Right cardiac atrium (tissue), 5 donors: Measurements from ENCODE around the gene P2RY12. TPM values are rescaled to one million over a fixed set of nuclear protein-coding genes. Genes with fewer than 3 reads are reported as not detected.

Experiments
- ATAC-seq, 2 donors: fragments of 200-7000 bp; cut with Tn5 transposase; one replicate each; pipeline versions ENCODE4 v1.8.0 to v1.9.1; 2020; ENCODE audit warnings: moderate library complexity in 2 of 2, mild to moderate bottlenecking in 1 of 2
- DNase-seq, 3 donors: peaks; one replicate each; pipeline ENCODE4 v3.0.0-alpha.2; 2020
- H3K27ac ChIP-seq: one replicate; pipeline ENCODE4 v1.5.1; 2013; ENCODE audit warnings: mild to moderate bottlenecking, low read length, control low read depth, moderate library complexity
- H3K27me3 ChIP-seq: one replicate; pipeline ENCODE4 v1.6.1; 2013; ENCODE audit not compliant: control insufficient read depth, insufficient read depth
- H3K4me1 ChIP-seq: one replicate; pipeline ENCODE4 v1.6.1; 2013; ENCODE audit warnings: low read length; ENCODE audit not compliant: control insufficient read depth, insufficient read depth
- H3K4me3 ChIP-seq: one replicate; pipeline ENCODE4 v1.5.1; 2013; ENCODE audit warnings: low read length, control low read depth
- H3K9me3 ChIP-seq: one replicate; pipeline ENCODE4 v1.6.1; 2013; ENCODE audit warnings: low read length; ENCODE audit not compliant: control insufficient read depth
- WGBS: extraction: QIAGEN DNeasy Blood & Tissue Kit; methylation state at CpG from one replicate; pipeline ENCODE4 v1.1.7; 2013; 5-methylcytosine and 5-hydroxymethylcytosine counted together
- intact Hi-C, 4 donors: fragments of 100-400 bp; cut with DNase I; formaldehyde crosslinking; loops; one replicate each; pipeline versions ENCODE4 v1.11.0 to v1.14.0; 2022 to 2023
- polyA plus RNA-seq: library from polyadenylated mRNA; stranded (reverse); fragments of 200-250 nt; gene quantifications from one replicate; pipeline ENCODE4 v1.2.3, GENCODE V29; 2013
- total RNA-seq, 4 donors: library from RNA; stranded (reverse); fragmentation: NEBNext Ultra II Directional; extraction: Animal tissue kit (Norgen Biotek cat#: 25700); gene quantifications; one replicate each; pipeline ENCODE4 v1.2.1, GENCODE V29; 2021
- donor health status: healthy with polysubstance abuse.
- donor health status: DM: no; HTN: yes; CAD: no.
- donor health status: DM: no; HTN: no; CAD: no.
- donor health status: DM: no; HTN: yes; CAD: no; lungs with severe emphysema.
- donor health status: DM: yes; HTN: yes; CAD: no.

P2RY12 gene
- total and polyA plus RNA-seq, 5 donors: 1.2 to 4.0 (median 1.4) TPM

- Histone ChIP-seq H3K27me3 (no peaks in the 10 kb centered on the region), H3K4me3 (no peak overlapping the region), H3K9me3 (no peaks in the 10 kb centered on the region), H3K27ac (no peak overlapping the region), H3K4me1 (no peaks in the 10 kb centered on the region)
- 84% methylated on average over 5 of the region's 5 CpGs for WGBS
- intact Hi-C loops: no loop called here
- DNase-seq: peak in 1 of 3 donors; percentile 36
- no peak for ATAC-seq
These were observed 28.4 kb upstream of the P2RY12 start for GRCh38 chr3:151412989-151413388.

- Histone ChIP-seq H3K27ac (no peak overlapping the region), H3K27me3 (no peaks in the 10 kb centered on the region), H3K9me3 (no peaks in the 10 kb centered on the region), H3K4me1 (no peaks in the 10 kb centered on the region), H3K4me3 (no peak overlapping the region)
- 83% methylated on average over 9 of the region's 9 CpGs for WGBS
- ATAC-seq (no peak), DNase-seq (no peak)
- intact Hi-C loops: no loop called here
These were observed 26.5 kb upstream of the P2RY12 start for GRCh38 chr3:151410891-151411559.

GRCh38 chr3:151407928-151408327, 23.4 kb upstream of the P2RY12 start:
- Histone ChIP-seq H3K27ac (no peak overlapping the region), H3K4me1 (no peaks in the 10 kb centered on the region), H3K27me3 (no peaks in the 10 kb centered on the region), H3K4me3 (no peak overlapping the region), H3K9me3 (no peaks in the 10 kb centered on the region)
- 97% methylated on average over 2 of the region's 2 CpGs for WGBS
- intact Hi-C loops: no loop called here
- no peak for ATAC-seq
- no peak for DNase-seq

- no peaks in the 10 kb centered on the region for H3K27me3 ChIP-seq
- no peaks in the 10 kb centered on the region for H3K9me3 ChIP-seq
- H3K4me1 ChIP-seq: no peaks in the 10 kb centered on the region
- intact Hi-C loops: no loop called here
- ATAC-seq (no peak), DNase-seq (no peak)
- no peak overlapping the region for H3K4me3 ChIP-seq
- no peak overlapping the region for H3K27ac ChIP-seq
- WGBS: 77% methylated on average over 1 of the region's 1 CpG
These were observed 19.8 kb upstream of the P2RY12 start for GRCh38 chr3:151404316-151404715.

GRCh38 chr3:151403246-151403645, 18.7 kb upstream of the P2RY12 start:
- H3K27me3 ChIP-seq: no peaks in the 10 kb centered on the region

GRCh38 chr3:151402349-151402748, 17.8 kb upstream of the P2RY12 start:
- no peak for ATAC-seq
- DNase-seq: no peak
- WGBS: 77% methylated on average over 3 of the region's 3 CpGs
- no peak overlapping the region for H3K27ac ChIP-seq
- intact Hi-C loops: no loop called here
- H3K27me3 ChIP-seq: no peaks in the 10 kb centered on the region
- H3K4me3 ChIP-seq: no peak overlapping the region
- H3K9me3 ChIP-seq: no peaks in the 10 kb centered on the region
- no peaks in the 10 kb centered on the region for H3K4me1 ChIP-seq

More at GRCh38 chr3:151403246-151403645, 18.7 kb upstream of the P2RY12 start:
- no peak for DNase-seq
- WGBS: 68% methylated on average over 2 of the region's 2 CpGs
- ATAC-seq: no peak
- H3K4me1 ChIP-seq: no peaks in the 10 kb centered on the region
- H3K9me3 ChIP-seq: no peaks in the 10 kb centered on the region
- intact Hi-C loops: no loop called here
- no peak overlapping the region for H3K27ac ChIP-seq
- H3K4me3 ChIP-seq: no peak overlapping the region

GRCh38 chr3:151400341-151400740, 15.8 kb upstream of the P2RY12 start:
- DNase-seq (no peak), ATAC-seq (no peak)
- no peak overlapping the region for H3K27ac ChIP-seq
- no peaks in the 10 kb centered on the region for H3K27me3 ChIP-seq
- 90% methylated on average over 4 of the region's 4 CpGs for WGBS
- H3K9me3 ChIP-seq: no peaks in the 10 kb centered on the region
- no peaks in the 10 kb centered on the region for H3K4me1 ChIP-seq
- intact Hi-C loops: no loop called here
- no peak overlapping the region for H3K4me3 ChIP-seq

GRCh38 chr3:151398895-151399294, 14.3 kb upstream of the P2RY12 start:
- Histone ChIP-seq H3K4me1 (no peaks in the 10 kb centered on the region), H3K27ac (no peak overlapping the region), H3K27me3 (no peaks in the 10 kb centered on the region), H3K4me3 (no peak overlapping the region), H3K9me3 (no peaks in the 10 kb centered on the region)
- no peak for DNase-seq
- no peak for ATAC-seq
- WGBS: 82% methylated on average over 5 of the region's 5 CpGs
- intact Hi-C loops: no loop called here

GRCh38 chr3:151395806-151396205, 11.3 kb upstream of the P2RY12 start:
- no peaks in the 10 kb centered on the region for H3K27me3 ChIP-seq
- H3K9me3 ChIP-seq: no peaks in the 10 kb centered on the region
- H3K4me1 ChIP-seq: no peaks in the 10 kb centered on the region
- DNase-seq (no peak), ATAC-seq (no peak)
- H3K4me3 ChIP-seq: no peak overlapping the region
- 92% methylated on average over 3 of the region's 3 CpGs for WGBS
- H3K27ac ChIP-seq: no peak overlapping the region
- intact Hi-C loops: no loop called here

- Histone ChIP-seq H3K4me1 (no peaks in the 10 kb centered on the region), H3K9me3 (no peaks in the 10 kb centered on the region), H3K27me3 (no peaks in the 10 kb centered on the region), H3K4me3 (no peak overlapping the region), H3K27ac (no peak overlapping the region)
- intact Hi-C loops: no loop called here
- whole genome bisulfite sequencing: 90% methylated on average over 8 of the region's 8 CpGs
- ATAC-seq: no peak
- DNase-seq: no peak
These were observed 10.1 kb upstream of the P2RY12 start for GRCh38 chr3:151394611-151395010.

GRCh38 chr3:151393941-151394340, 9.4 kb upstream of the P2RY12 start:
- H3K4me1 ChIP-seq: no peaks in the 10 kb centered on the region
- no peak for ATAC-seq
- no peak overlapping the region for H3K27ac ChIP-seq
- WGBS: 63% methylated on average over 4 of the region's 4 CpGs
- intact Hi-C loops: no loop called here
- no peak overlapping the region for H3K4me3 ChIP-seq
- no peaks in the 10 kb centered on the region for H3K27me3 ChIP-seq
- DNase-seq: no peak
- H3K9me3 ChIP-seq: no peaks in the 10 kb centered on the region
